Body of pancreas (tissue), 4 donors: ENCODE measurements around the gene HSD17B1.

Experiments used
- POLR2A ChIP-seq, 3 donors: fragments of 450-650 bp; IDR thresholded peaks; one replicate each; pipeline ENCODE4 v1.6.1; 2016; ENCODE audit warnings: antibody characterized with exemption in 3 of 3, mild to moderate bottlenecking in 2 of 3
- TF ChIP-seq, protein P1 (sequence below), 7 experiments: fragments of 450-650 bp in 4 of 7; fragments of 200-600 bp in 3 of 7; sonication (generic) in 3 of 7; IDR thresholded peaks; one replicate each; pipeline ENCODE4 v1.5.1; 2016 to 2019; ENCODE audit warnings: antibody characterized with exemption in 7 of 7

DNA sequence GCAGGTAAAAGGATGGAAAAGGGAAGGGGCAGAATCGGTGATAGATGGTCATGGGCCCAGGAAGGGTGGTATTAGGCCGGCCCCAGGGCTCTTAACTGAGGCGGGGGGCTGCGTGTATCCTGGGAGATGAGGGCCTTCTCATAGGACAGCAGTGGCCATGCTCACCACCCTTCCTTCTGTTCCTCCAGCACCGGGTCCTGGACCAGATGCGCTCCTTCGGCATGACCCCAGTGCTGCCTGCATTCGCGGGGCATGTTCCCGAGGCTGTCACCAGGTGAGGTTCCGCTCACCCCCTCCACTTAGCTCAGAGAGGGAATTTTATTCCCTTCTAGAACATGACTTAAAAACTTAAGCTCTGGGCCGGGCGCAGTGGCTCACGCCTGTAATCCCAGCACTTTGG is 14.2 kb upstream of the HSD17B1 start:
- TF ChIP-seq, protein P1, sequence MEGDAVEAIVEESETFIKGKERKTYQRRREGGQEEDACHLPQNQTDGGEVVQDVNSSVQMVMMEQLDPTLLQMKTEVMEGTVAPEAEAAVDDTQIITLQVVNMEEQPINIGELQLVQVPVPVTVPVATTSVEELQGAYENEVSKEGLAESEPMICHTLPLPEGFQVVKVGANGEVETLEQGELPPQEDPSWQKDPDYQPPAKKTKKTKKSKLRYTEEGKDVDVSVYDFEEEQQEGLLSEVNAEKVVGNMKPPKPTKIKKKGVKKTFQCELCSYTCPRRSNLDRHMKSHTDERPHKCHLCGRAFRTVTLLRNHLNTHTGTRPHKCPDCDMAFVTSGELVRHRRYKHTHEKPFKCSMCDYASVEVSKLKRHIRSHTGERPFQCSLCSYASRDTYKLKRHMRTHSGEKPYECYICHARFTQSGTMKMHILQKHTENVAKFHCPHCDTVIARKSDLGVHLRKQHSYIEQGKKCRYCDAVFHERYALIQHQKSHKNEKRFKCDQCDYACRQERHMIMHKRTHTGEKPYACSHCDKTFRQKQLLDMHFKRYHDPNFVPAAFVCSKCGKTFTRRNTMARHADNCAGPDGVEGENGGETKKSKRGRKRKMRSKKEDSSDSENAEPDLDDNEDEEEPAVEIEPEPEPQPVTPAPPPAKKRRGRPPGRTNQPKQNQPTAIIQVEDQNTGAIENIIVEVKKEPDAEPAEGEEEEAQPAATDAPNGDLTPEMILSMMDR (IDR thresholded peaks at IDR 0.05): no peak
- TF ChIP-seq POLR2A (IDR thresholded peaks at IDR 0.05): no peak
